ENCODE data around the gene ZNF557. TPM values are rescaled to one million over a fixed set of nuclear protein-coding genes. Genes with fewer than 3 reads are reported as not detected.

The ZNF557 gene
- total and polyA plus RNA-seq, 10 of the 15 experiments (the other 5 are each of a cell fraction or from before 2014, with no cell fraction given) = 3.9 to 12.1 (median 9.0) TPM

- TF ChIP-seq CUX1 (IDR thresholded peaks at IDR 0.05; ENCODE audit: insufficient replicate concordance, low read depth, low read length) (no peak), STAT3 (IDR thresholded peaks at IDR 0.05; ENCODE audit: low read depth, low read length) (no peak), MYC (IDR thresholded peaks at IDR 0.05; ENCODE audit: insufficient read depth, insufficient read length, insufficient replicate concordance, low read length, severe bottlenecking) (no peak), IRF3 (IDR thresholded peaks at IDR 0.05) (no peak), PBX3 (IDR thresholded peaks at IDR 0.05; ENCODE audit: insufficient replicate concordance, low read depth, low read length) (peak; percentile 56), BCL3 (IDR thresholded peaks at IDR 0.05; ENCODE audit: borderline replicate concordance, insufficient read depth, low read depth, low read length, poor library complexity, severe bottlenecking) (no peak), PKNOX1 (IDR thresholded peaks at IDR 0.05) (peak; percentile 91), POU2F2 (IDR thresholded peaks at IDR 0.05; ENCODE audit: borderline replicate concordance, low read depth, low read length) (no peak), REST (IDR thresholded peaks at IDR 0.05; ENCODE audit: low read depth, low read length) (no peak)
Measured at GRCh38 chr19:7069042-7069903, at the start of gene ZNF557 (continued).
